Measurements from ENCODE around the gene LRRC71. TPM values are rescaled to one million over a fixed set of nuclear protein-coding genes. Genes with fewer than 3 reads are reported as not detected.
A peak's percentile ranks its signal among the peaks of the same experiment; 100 is the strongest.

LRRC71 gene
- total and polyA plus RNA-seq, 5 donors from 2014 or later = not detected

- Histone ChIP-seq H3K4me1 (ENCODE audit: control insufficient read depth, insufficient read depth, low read length, poor library complexity, severe bottlenecking) (peaks cover 7% of the 10 kb centered on the region), H3K36me3 (ENCODE audit: control insufficient read depth, insufficient read depth, low read length) (no peaks in the 10 kb centered on the region), H3K27me3 (ENCODE audit: control insufficient read depth, insufficient read depth, low read length) (peaks cover 11% of the 10 kb centered on the region), H3K4me3 (ENCODE audit: low read depth, low read length) (no peak overlapping the region), H3K27ac (ENCODE audit: insufficient read depth, low read length, poor library complexity, severe bottlenecking) (no peak overlapping the region), H3K9me3 (ENCODE audit: control insufficient read depth in 2 of 2, low read length in 2 of 2) (no peaks in the 10 kb centered on the region)
- ATAC-seq (ENCODE audit: low read depth in 2 of 2) (peak in 1 of 2 donors; percentile 17), DNase-seq (peak in 1 of 3 donors; percentile 33)
- Mint-ChIP-seq H3K36me3 (no peaks in the 10 kb centered on the region), H3K4me1 (peaks cover 0 to 18% (median 3%) of the 10 kb centered on the region in 4 donors), H3K9me3 (peaks cover 0 to 1% (median 0%) of the 10 kb centered on the region in 7 donors), H3K27me3 (peaks cover 40% of the 10 kb centered on the region), H3K4me3 (no peak overlapping the region), H3K27ac (peak overlapping the region in 1 of 3 donors; percentile 37)
Measured at GRCh38 chr1:156898161-156898566, 22.3 kb upstream of the LRRC71 start.

- H3K27ac ChIP-seq (ENCODE audit: insufficient read depth, low read length, poor library complexity, severe bottlenecking) = no peak overlapping the region
- H3K36me3 Mint-ChIP-seq = no peaks in the 10 kb centered on the region
Measured at GRCh38 chr1:156898971-156899664, 21.3 kb upstream of the LRRC71 start.

GRCh38 chr1:156899956-156900718 lies 20.3 kb upstream of the LRRC71 start:
- Mint-ChIP-seq H3K4me3 (no peak overlapping the region), H3K36me3 (no peaks in the 10 kb centered on the region), H3K4me1 (peaks cover 0 to 13% (median 2%) of the 10 kb centered on the region in 4 donors), H3K27ac (no peak overlapping the region), H3K9me3 (peaks cover 0 to 1% (median 0%) of the 10 kb centered on the region in 7 donors), H3K27me3 (peaks cover 36% of the 10 kb centered on the region)
- DNase-seq = no peak
- Histone ChIP-seq H3K4me3 (ENCODE audit: low read depth, low read length) (no peak overlapping the region), H3K36me3 (ENCODE audit: control insufficient read depth, insufficient read depth, low read length) (no peaks in the 10 kb centered on the region), H3K27ac (ENCODE audit: insufficient read depth, low read length, poor library complexity, severe bottlenecking) (no peak overlapping the region), H3K4me1 (ENCODE audit: control insufficient read depth, insufficient read depth, low read length, poor library complexity, severe bottlenecking) (no peaks in the 10 kb centered on the region), H3K9me3 (ENCODE audit: control insufficient read depth in 2 of 2, low read length in 2 of 2) (no peaks in the 10 kb centered on the region), H3K27me3 (ENCODE audit: control insufficient read depth, insufficient read depth, low read length) (peaks cover 5% of the 10 kb centered on the region)
- ATAC-seq (ENCODE audit: low read depth in 2 of 2) = no peak

More at GRCh38 chr1:156898971-156899664, 21.3 kb upstream of the LRRC71 start:
- Histone ChIP-seq H3K4me1 (ENCODE audit: control insufficient read depth, insufficient read depth, low read length, poor library complexity, severe bottlenecking) (no peaks in the 10 kb centered on the region), H3K36me3 (ENCODE audit: control insufficient read depth, insufficient read depth, low read length) (no peaks in the 10 kb centered on the region), H3K9me3 (ENCODE audit: control insufficient read depth in 2 of 2, low read length in 2 of 2) (no peaks in the 10 kb centered on the region), H3K27me3 (ENCODE audit: control insufficient read depth, insufficient read depth, low read length) (peaks cover 8% of the 10 kb centered on the region), H3K4me3 (ENCODE audit: low read depth, low read length) (no peak overlapping the region)
- H3K4me3 Mint-ChIP-seq = no peak overlapping the region
- peaks cover 39% of the 10 kb centered on the region for H3K27me3 Mint-ChIP-seq
- DNase-seq (no peak), ATAC-seq (ENCODE audit: low read depth in 2 of 2) (no peak)
- peaks cover 0 to 14% (median 2%) of the 10 kb centered on the region in 4 donors for H3K4me1 Mint-ChIP-seq
- peaks cover 0 to 1% (median 0%) of the 10 kb centered on the region in 7 donors for H3K9me3 Mint-ChIP-seq
- H3K27ac Mint-ChIP-seq = no peak overlapping the region

- Histone ChIP-seq H3K27me3 (ENCODE audit: control insufficient read depth, insufficient read depth, low read length) (peaks cover 5% of the 10 kb centered on the region), H3K4me3 (ENCODE audit: low read depth, low read length) (no peak overlapping the region), H3K4me1 (ENCODE audit: control insufficient read depth, insufficient read depth, low read length, poor library complexity, severe bottlenecking) (no peaks in the 10 kb centered on the region), H3K9me3 (ENCODE audit: control insufficient read depth in 2 of 2, low read length in 2 of 2) (no peaks in the 10 kb centered on the region), H3K27ac (ENCODE audit: insufficient read depth, low read length, poor library complexity, severe bottlenecking) (no peak overlapping the region), H3K36me3 (ENCODE audit: control insufficient read depth, insufficient read depth, low read length) (no peaks in the 10 kb centered on the region)
- Mint-ChIP-seq H3K27ac (no peak overlapping the region), H3K4me1 (peaks cover 0 to 11% (median 2%) of the 10 kb centered on the region in 4 donors), H3K36me3 (no peaks in the 10 kb centered on the region), H3K9me3 (peaks cover 0 to 1% (median 0%) of the 10 kb centered on the region in 7 donors), H3K27me3 (peaks cover 28% of the 10 kb centered on the region), H3K4me3 (no peak overlapping the region)
- DNase-seq (no peak), ATAC-seq (ENCODE audit: low read depth in 2 of 2) (no peak)
Measured at GRCh38 chr1:156900896-156901589, 19.4 kb upstream of the LRRC71 start.

GRCh38 chr1:156901590-156901900 lies 18.9 kb upstream of the LRRC71 start:
- H3K27me3 Mint-ChIP-seq = peaks cover 26% of the 10 kb centered on the region
- peaks cover 0 to 11% (median 2%) of the 10 kb centered on the region in 4 donors for H3K4me1 Mint-ChIP-seq
- no peaks in the 10 kb centered on the region for H3K9me3 ChIP-seq (ENCODE audit: control insufficient read depth in 2 of 2, low read length in 2 of 2)
- DNase-seq (no peak), ATAC-seq (ENCODE audit: low read depth in 2 of 2) (no peak)
- H3K27ac ChIP-seq (ENCODE audit: insufficient read depth, low read length, poor library complexity, severe bottlenecking) = no peak overlapping the region
- no peak overlapping the region for H3K4me3 Mint-ChIP-seq
- no peaks in the 10 kb centered on the region for H3K36me3 ChIP-seq (ENCODE audit: control insufficient read depth, insufficient read depth, low read length)
- H3K27ac Mint-ChIP-seq = no peak overlapping the region
- no peak overlapping the region for H3K4me3 ChIP-seq (ENCODE audit: low read depth, low read length)
- H3K36me3 Mint-ChIP-seq = no peaks in the 10 kb centered on the region
- H3K4me1 ChIP-seq (ENCODE audit: control insufficient read depth, insufficient read depth, low read length, poor library complexity, severe bottlenecking) = no peaks in the 10 kb centered on the region
- peaks cover 5% of the 10 kb centered on the region for H3K27me3 ChIP-seq (ENCODE audit: control insufficient read depth, insufficient read depth, low read length)
- H3K9me3 Mint-ChIP-seq = peaks cover 0 to 1% (median 0%) of the 10 kb centered on the region in 7 donors

- Histone ChIP-seq H3K27me3 (ENCODE audit: control insufficient read depth, insufficient read depth, low read length) (peaks cover 5% of the 10 kb centered on the region), H3K9me3 (ENCODE audit: control insufficient read depth in 2 of 2, low read length in 2 of 2) (no peaks in the 10 kb centered on the region), H3K4me3 (ENCODE audit: low read depth, low read length) (no peak overlapping the region), H3K27ac (ENCODE audit: insufficient read depth, low read length, poor library complexity, severe bottlenecking) (no peak overlapping the region), H3K4me1 (ENCODE audit: control insufficient read depth, insufficient read depth, low read length, poor library complexity, severe bottlenecking) (no peaks in the 10 kb centered on the region), H3K36me3 (ENCODE audit: control insufficient read depth, insufficient read depth, low read length) (no peaks in the 10 kb centered on the region)
- Mint-ChIP-seq H3K27me3 (peaks cover 19% of the 10 kb centered on the region), H3K36me3 (no peaks in the 10 kb centered on the region), H3K4me3 (no peak overlapping the region), H3K9me3 (no peaks in the 10 kb centered on the region), H3K4me1 (peaks cover 0 to 11% (median 3%) of the 10 kb centered on the region in 4 donors), H3K27ac (no peak overlapping the region)
- ATAC-seq (ENCODE audit: low read depth in 2 of 2) = no peak
- DNase-seq = no peak
Measured at GRCh38 chr1:156901966-156902915, 18.2 kb upstream of the LRRC71 start.

All from CD4-positive, CD25-positive, alpha-beta regulatory T cell (primary cell).